T-helper 17 cell (primary cell): ENCODE results near the gene SYTL3. TPM values are rescaled to one million over a fixed set of nuclear protein-coding genes. Genes with fewer than 3 reads are reported as not detected.
"Not testable (repeated sequence)": the region's sequence is repeated elsewhere in the genome, so short reads cannot be mapped to it uniquely, and the experiment has no call there.

Experiments
- ATAC-seq: fragments of 150-1000 bp; cut with Tn5 transposase; 2 replicates; pipeline ENCODE4 v1.10.0; 2021; ENCODE audit warnings: mild to moderate bottlenecking, moderate library complexity
- DNase-seq, 3 donors: peaks; one replicate each; pipeline versions ENCODE4 v3.0.0 to v3.0.0-alpha.2; 2020 to 2021
- H3K9me3 ChIP-seq: one replicate; pipeline ENCODE4 v1.7.0; 2013; ENCODE audit warnings: low read length, mild to moderate bottlenecking; ENCODE audit not compliant: control insufficient read depth, poor library complexity, severe bottlenecking
- H3K27ac Mint-ChIP-seq: one replicate; pipeline ENCODE4 v1.8.0; 2022; ENCODE audit warnings: mild to moderate bottlenecking, moderate library complexity, mixed read lengths
- H3K27me3 Mint-ChIP-seq: one replicate; pipeline ENCODE4 v1.8.0; 2022; ENCODE audit warnings: mixed read lengths
- H3K36me3 Mint-ChIP-seq: one replicate; pipeline ENCODE4 v1.8.0; 2022; ENCODE audit warnings: low read depth, mixed read lengths
- H3K4me1 Mint-ChIP-seq: one replicate; pipeline ENCODE4 v1.8.0; 2022; ENCODE audit warnings: mild to moderate bottlenecking, mixed read lengths
- H3K4me3 Mint-ChIP-seq: one replicate; pipeline ENCODE4 v1.8.0; 2022; ENCODE audit warnings: mild to moderate bottlenecking, moderate library complexity, mixed read lengths
- total RNA-seq, 4 donors: library from RNA in 2 of 4; stranded (reverse) in 2 of 4; gene quantifications; one replicate each; pipeline ENCODE4 v1.2.3 and lab custom pipeline; 2022 to 2026

SYTL3 gene
- total RNA-seq, 2 donors from 2014 or later: 28.9 to 36.1 TPM

- DNase-seq (no peak), ATAC-seq (peak; percentile 2)
- no peaks in the 10 kb centered on the region for H3K27me3 Mint-ChIP-seq
- no peaks in the 10 kb centered on the region for H3K9me3 ChIP-seq
- peaks cover 35% of the 10 kb centered on the region for H3K4me1 Mint-ChIP-seq
- peak overlapping the region; percentile 99 for H3K27ac Mint-ChIP-seq
- peak overlapping the region; percentile 70 for H3K4me3 Mint-ChIP-seq
- H3K36me3 Mint-ChIP-seq: peaks cover 5% of the 10 kb centered on the region
Observed at GRCh38 chr6:158686311-158686710, 36.5 kb downstream of the SYTL3 start.

- Mint-ChIP-seq H3K4me3 (peak overlapping the region; percentile 70), H3K36me3 (peaks cover 5% of the 10 kb centered on the region), H3K27me3 (no peaks in the 10 kb centered on the region), H3K4me1 (peaks cover 35% of the 10 kb centered on the region), H3K27ac (peak overlapping the region; percentile 99)
- DNase-seq (peak; percentile 20 to 45 (median 41)), ATAC-seq (peak; percentile 95)
- H3K9me3 ChIP-seq: no peaks in the 10 kb centered on the region
Observed at GRCh38 chr6:158686791-158687381, 37.0 kb downstream of the SYTL3 start.

GRCh38 chr6:158687506-158687905 lies 37.7 kb downstream of the SYTL3 start:
- Mint-ChIP-seq H3K27ac (peak overlapping the region; percentile 99), H3K4me3 (peak overlapping the region; percentile 70), H3K4me1 (peaks cover 33% of the 10 kb centered on the region), H3K27me3 (no peaks in the 10 kb centered on the region), H3K36me3 (peaks cover 5% of the 10 kb centered on the region)
- no peak for DNase-seq
- no peaks in the 10 kb centered on the region for H3K9me3 ChIP-seq
- no peak for ATAC-seq

GRCh38 chr6:158688860-158689259 lies 39.0 kb downstream of the SYTL3 start:
- Mint-ChIP-seq H3K4me3 (no peak overlapping the region), H3K36me3 (peaks cover 2% of the 10 kb centered on the region), H3K27ac (peak overlapping the region; percentile 99), H3K27me3 (no peaks in the 10 kb centered on the region), H3K4me1 (peaks cover 28% of the 10 kb centered on the region)
- DNase-seq: no peak
- H3K9me3 ChIP-seq: no peaks in the 10 kb centered on the region
- ATAC-seq: no peak

- no peak for DNase-seq
- H3K9me3 ChIP-seq: no peaks in the 10 kb centered on the region
- peaks cover 2% of the 10 kb centered on the region for H3K36me3 Mint-ChIP-seq
- H3K27me3 Mint-ChIP-seq: no peaks in the 10 kb centered on the region
- H3K27ac Mint-ChIP-seq: no peak overlapping the region
- H3K4me3 Mint-ChIP-seq: no peak overlapping the region
- ATAC-seq: no peak
- H3K4me1 Mint-ChIP-seq: peaks cover 5% of the 10 kb centered on the region
Observed at GRCh38 chr6:158694913-158695312, 45.1 kb downstream of the SYTL3 start.

- ATAC-seq (no peak), DNase-seq (no peak)
- peaks cover 4% of the 10 kb centered on the region for H3K36me3 Mint-ChIP-seq
- no peaks in the 10 kb centered on the region for H3K27me3 Mint-ChIP-seq
- no peak overlapping the region for H3K27ac Mint-ChIP-seq
- no peaks in the 10 kb centered on the region for H3K9me3 ChIP-seq
- no peak overlapping the region for H3K4me3 Mint-ChIP-seq
- H3K4me1 Mint-ChIP-seq: peaks cover 13% of the 10 kb centered on the region
Observed at GRCh38 chr6:158697811-158698210, 48.0 kb downstream of the SYTL3 start.

- ATAC-seq: no peak
- H3K4me1 Mint-ChIP-seq: peaks cover 15% of the 10 kb centered on the region
- H3K9me3 ChIP-seq: no peaks in the 10 kb centered on the region
- H3K27me3 Mint-ChIP-seq: no peaks in the 10 kb centered on the region
- H3K4me3 Mint-ChIP-seq: no peak overlapping the region
- peaks cover 2% of the 10 kb centered on the region for H3K36me3 Mint-ChIP-seq
- no peak overlapping the region for H3K27ac Mint-ChIP-seq
- no peak for DNase-seq
Observed at GRCh38 chr6:158698931-158699330, 49.1 kb downstream of the SYTL3 start.

- Mint-ChIP-seq H3K27ac (peak overlapping the region; percentile 62), H3K4me1 (peaks cover 15% of the 10 kb centered on the region)
- not testable (repeated sequence) for H3K36me3 Mint-ChIP-seq, H3K4me3 Mint-ChIP-seq, H3K27me3 Mint-ChIP-seq, ATAC-seq, DNase-seq, H3K9me3 ChIP-seq
Observed at GRCh38 chr6:158701268-158701667, 51.4 kb downstream of the SYTL3 start.

- Mint-ChIP-seq H3K27ac (no peak overlapping the region), H3K36me3 (peaks cover 4% of the 10 kb centered on the region), H3K4me3 (no peak overlapping the region), H3K4me1 (peaks cover 18% of the 10 kb centered on the region), H3K27me3 (no peaks in the 10 kb centered on the region)
- DNase-seq: no peak
- H3K9me3 ChIP-seq: no peaks in the 10 kb centered on the region
- ATAC-seq: no peak
Observed at GRCh38 chr6:158703111-158703836, 53.4 kb downstream of the SYTL3 start.

GRCh38 chr6:158703837-158704822 lies 54.3 kb downstream of the SYTL3 start:
- Mint-ChIP-seq H3K36me3 (peaks cover 6% of the 10 kb centered on the region), H3K27ac (peak overlapping the region; percentile 47), H3K4me1 (peaks cover 18% of the 10 kb centered on the region), H3K27me3 (no peaks in the 10 kb centered on the region), H3K4me3 (peak overlapping the region; percentile 86)
- DNase-seq (peak; percentile 67 to 77 (median 73)), ATAC-seq (peak; percentile 99)
- no peaks in the 10 kb centered on the region for H3K9me3 ChIP-seq

GRCh38 chr6:158705386-158706126 lies 55.7 kb downstream of the SYTL3 start:
- H3K9me3 ChIP-seq: no peaks in the 10 kb centered on the region
- Mint-ChIP-seq H3K27me3 (no peaks in the 10 kb centered on the region), H3K4me3 (no peak overlapping the region), H3K27ac (no peak overlapping the region), H3K36me3 (peaks cover 6% of the 10 kb centered on the region), H3K4me1 (peaks cover 18% of the 10 kb centered on the region)
- DNase-seq (no peak), ATAC-seq (no peak)

GRCh38 chr6:158706369-158706982 lies 56.6 kb downstream of the SYTL3 start:
- peaks cover 11% of the 10 kb centered on the region for H3K4me1 Mint-ChIP-seq
- peaks cover 4% of the 10 kb centered on the region for H3K36me3 Mint-ChIP-seq
- no peaks in the 10 kb centered on the region for H3K27me3 Mint-ChIP-seq
- ATAC-seq: no peak
- H3K9me3 ChIP-seq: no peaks in the 10 kb centered on the region
- no peak overlapping the region for H3K4me3 Mint-ChIP-seq
- no peak for DNase-seq
- H3K27ac Mint-ChIP-seq: no peak overlapping the region
